ENCODE data around the gene CLDN6. TPM values are rescaled to one million over a fixed set of nuclear protein-coding genes. Genes with fewer than 3 reads are reported as not detected.

Gene CLDN6
- total and polyA plus RNA-seq, 2 of the 13 experiments (the other 11 are each of a cell fraction or from before 2014, with no cell fraction given) = 5.9 to 7.6 TPM

GRCh38 chr16:3027983-3028715, 10.2 kb upstream of the CLDN6 start (continued):
- TF ChIP-seq, protein P1, sequence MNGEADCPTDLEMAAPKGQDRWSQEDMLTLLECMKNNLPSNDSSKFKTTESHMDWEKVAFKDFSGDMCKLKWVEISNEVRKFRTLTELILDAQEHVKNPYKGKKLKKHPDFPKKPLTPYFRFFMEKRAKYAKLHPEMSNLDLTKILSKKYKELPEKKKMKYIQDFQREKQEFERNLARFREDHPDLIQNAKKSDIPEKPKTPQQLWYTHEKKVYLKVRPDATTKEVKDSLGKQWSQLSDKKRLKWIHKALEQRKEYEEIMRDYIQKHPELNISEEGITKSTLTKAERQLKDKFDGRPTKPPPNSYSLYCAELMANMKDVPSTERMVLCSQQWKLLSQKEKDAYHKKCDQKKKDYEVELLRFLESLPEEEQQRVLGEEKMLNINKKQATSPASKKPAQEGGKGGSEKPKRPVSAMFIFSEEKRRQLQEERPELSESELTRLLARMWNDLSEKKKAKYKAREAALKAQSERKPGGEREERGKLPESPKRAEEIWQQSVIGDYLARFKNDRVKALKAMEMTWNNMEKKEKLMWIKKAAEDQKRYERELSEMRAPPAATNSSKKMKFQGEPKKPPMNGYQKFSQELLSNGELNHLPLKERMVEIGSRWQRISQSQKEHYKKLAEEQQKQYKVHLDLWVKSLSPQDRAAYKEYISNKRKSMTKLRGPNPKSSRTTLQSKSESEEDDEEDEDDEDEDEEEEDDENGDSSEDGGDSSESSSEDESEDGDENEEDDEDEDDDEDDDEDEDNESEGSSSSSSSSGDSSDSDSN (CRISPR knock-in tag; IDR thresholded peaks at IDR 0.05) = peak; percentile 54
- TF ChIP-seq MTA1 (CRISPR knock-in tag; IDR thresholded peaks at IDR 0.05; ENCODE audit: borderline replicate concordance) = no peak
- peak; percentile 38; the same call in 1 of the 2 replicates for TF ChIP-seq REPIN1 (CRISPR knock-in tag; IDR thresholded peaks at IDR 0.05; ENCODE audit: borderline replicate concordance, low read depth)
- no peak for TF ChIP-seq ZNF672 (CRISPR knock-in tag; IDR thresholded peaks at IDR 0.05)
- no peak for TF ChIP-seq CREB3 (CRISPR knock-in tag; IDR thresholded peaks at IDR 0.05)
- no peak for TF ChIP-seq KLF16 (CRISPR knock-in tag; IDR thresholded peaks at IDR 0.05)
- no peak for TF ChIP-seq ZNF713 (CRISPR knock-in tag; IDR thresholded peaks at IDR 0.05)
- TF ChIP-seq RAD21 (CRISPR knock-in tag; IDR thresholded peaks at IDR 0.05) = peak; percentile 72
- TF ChIP-seq KDM3A (CRISPR knock-in tag; IDR thresholded peaks at IDR 0.05; ENCODE audit: low read depth) = no peak; the same call in 1 of the 2 replicates
- TF ChIP-seq PAF1 (CRISPR knock-in tag; IDR thresholded peaks at IDR 0.05) = no peak
- TF ChIP-seq ZNF766 (CRISPR knock-in tag; IDR thresholded peaks at IDR 0.05; ENCODE audit: borderline replicate concordance) = 0 out of 2 replicates have a peak, but pooled peaks have one; percentile 42
- TF ChIP-seq ZNF296 (CRISPR knock-in tag; conservative IDR thresholded peaks at IDR 0.05) = no peak
- no peak for TF ChIP-seq TSC22D2 (CRISPR knock-in tag; IDR thresholded peaks at IDR 0.05; ENCODE audit: borderline replicate concordance)
- TF ChIP-seq MAF1 (CRISPR knock-in tag; IDR thresholded peaks at IDR 0.05; ENCODE audit: borderline replicate concordance) = no peak
- TF ChIP-seq, protein P2, sequence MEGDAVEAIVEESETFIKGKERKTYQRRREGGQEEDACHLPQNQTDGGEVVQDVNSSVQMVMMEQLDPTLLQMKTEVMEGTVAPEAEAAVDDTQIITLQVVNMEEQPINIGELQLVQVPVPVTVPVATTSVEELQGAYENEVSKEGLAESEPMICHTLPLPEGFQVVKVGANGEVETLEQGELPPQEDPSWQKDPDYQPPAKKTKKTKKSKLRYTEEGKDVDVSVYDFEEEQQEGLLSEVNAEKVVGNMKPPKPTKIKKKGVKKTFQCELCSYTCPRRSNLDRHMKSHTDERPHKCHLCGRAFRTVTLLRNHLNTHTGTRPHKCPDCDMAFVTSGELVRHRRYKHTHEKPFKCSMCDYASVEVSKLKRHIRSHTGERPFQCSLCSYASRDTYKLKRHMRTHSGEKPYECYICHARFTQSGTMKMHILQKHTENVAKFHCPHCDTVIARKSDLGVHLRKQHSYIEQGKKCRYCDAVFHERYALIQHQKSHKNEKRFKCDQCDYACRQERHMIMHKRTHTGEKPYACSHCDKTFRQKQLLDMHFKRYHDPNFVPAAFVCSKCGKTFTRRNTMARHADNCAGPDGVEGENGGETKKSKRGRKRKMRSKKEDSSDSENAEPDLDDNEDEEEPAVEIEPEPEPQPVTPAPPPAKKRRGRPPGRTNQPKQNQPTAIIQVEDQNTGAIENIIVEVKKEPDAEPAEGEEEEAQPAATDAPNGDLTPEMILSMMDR (CRISPR knock-in tag; IDR thresholded peaks at IDR 0.05) = peak; percentile 95
- TF ChIP-seq, protein P3, sequence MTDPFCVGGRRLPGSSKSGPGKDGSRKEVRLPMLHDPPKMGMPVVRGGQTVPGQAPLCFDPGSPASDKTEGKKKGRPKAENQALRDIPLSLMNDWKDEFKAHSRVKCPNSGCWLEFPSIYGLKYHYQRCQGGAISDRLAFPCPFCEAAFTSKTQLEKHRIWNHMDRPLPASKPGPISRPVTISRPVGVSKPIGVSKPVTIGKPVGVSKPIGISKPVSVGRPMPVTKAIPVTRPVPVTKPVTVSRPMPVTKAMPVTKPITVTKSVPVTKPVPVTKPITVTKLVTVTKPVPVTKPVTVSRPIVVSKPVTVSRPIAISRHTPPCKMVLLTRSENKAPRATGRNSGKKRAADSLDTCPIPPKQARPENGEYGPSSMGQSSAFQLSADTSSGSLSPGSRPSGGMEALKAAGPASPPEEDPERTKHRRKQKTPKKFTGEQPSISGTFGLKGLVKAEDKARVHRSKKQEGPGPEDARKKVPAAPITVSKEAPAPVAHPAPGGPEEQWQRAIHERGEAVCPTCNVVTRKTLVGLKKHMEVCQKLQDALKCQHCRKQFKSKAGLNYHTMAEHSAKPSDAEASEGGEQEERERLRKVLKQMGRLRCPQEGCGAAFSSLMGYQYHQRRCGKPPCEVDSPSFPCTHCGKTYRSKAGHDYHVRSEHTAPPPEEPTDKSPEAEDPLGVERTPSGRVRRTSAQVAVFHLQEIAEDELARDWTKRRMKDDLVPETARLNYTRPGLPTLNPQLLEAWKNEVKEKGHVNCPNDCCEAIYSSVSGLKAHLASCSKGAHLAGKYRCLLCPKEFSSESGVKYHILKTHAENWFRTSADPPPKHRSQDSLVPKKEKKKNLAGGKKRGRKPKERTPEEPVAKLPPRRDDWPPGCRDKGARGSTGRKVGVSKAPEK (CRISPR knock-in tag; IDR thresholded peaks at IDR 0.05; ENCODE audit: borderline replicate concordance) = no peak
- TF ChIP-seq RBM22 (optimal IDR thresholded peaks at IDR 0.05; ENCODE audit: low read length) = no peak
- TF ChIP-seq ZNF34 (CRISPR knock-in tag; IDR thresholded peaks at IDR 0.05; ENCODE audit: borderline replicate concordance) = no peak
- TF ChIP-seq CHCHD3 (CRISPR knock-in tag; IDR thresholded peaks at IDR 0.05) = no peak
- TF ChIP-seq, protein P4, sequence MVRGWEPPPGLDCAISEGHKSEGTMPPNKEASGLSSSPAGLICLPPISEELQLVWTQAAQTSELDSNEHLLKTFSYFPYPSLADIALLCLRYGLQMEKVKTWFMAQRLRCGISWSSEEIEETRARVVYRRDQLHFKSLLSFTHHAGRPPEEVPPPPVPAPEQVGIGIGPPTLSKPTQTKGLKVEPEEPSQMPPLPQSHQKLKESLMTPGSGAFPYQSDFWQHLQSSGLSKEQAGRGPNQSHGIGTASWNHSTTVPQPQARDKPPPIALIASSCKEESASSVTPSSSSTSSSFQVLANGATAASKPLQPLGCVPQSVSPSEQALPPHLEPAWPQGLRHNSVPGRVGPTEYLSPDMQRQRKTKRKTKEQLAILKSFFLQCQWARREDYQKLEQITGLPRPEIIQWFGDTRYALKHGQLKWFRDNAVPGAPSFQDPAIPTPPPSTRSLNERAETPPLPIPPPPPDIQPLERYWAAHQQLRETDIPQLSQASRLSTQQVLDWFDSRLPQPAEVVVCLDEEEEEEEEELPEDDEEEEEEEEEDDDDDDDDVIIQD (CRISPR knock-in tag; IDR thresholded peaks at IDR 0.05; ENCODE audit: low read depth) = no peak
